ENCODE results near the gene GNAT1.

The GNAT1 gene

DNA sequence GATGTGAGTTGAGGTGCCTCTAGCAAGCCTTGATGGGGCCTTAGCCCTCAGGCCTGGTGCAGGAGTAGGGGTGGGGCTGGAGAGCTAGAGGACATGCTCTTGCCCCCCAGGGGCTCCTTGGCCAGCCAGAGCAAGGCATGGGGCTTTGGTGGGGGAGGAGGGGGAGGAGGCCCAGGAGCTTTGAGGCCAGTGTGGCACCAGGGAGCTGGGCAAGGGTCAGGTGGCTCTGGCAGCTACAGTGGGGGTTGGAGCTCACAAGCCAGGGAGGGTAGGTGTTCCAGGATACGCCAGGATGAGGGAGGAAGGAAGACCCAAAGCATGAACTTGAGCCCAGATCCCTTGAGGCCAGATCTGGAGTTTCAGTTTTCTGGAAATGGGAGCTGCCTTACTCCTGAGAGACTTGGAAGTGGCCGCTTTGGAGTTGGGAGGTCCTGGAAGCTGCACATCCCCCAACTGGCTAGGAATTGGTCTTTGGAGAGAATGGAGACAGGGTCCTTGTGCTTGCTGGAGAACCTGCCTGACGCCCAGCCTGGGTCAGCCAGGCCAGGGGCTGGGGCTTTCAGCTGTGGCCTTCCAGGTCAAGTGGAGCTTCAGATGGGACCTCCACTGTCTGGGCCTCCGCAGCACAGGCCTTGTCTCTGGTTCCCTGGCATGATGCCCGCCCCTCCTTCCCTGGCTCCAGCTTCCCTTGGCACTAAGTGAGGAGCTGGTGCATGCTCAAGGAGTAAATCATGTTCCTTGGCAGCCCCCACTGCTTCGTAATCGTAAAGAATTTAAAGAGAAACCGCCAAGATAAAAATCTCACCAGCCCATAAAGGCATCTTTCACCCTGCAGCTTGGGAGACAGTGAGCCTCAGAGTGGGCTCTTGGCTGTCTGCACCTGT lies 27.6 kb upstream of the GNAT1 start:
- DNase-seq (ENCODE audit: low spot score): no peak

- no peak for DNase-seq (ENCODE audit: low spot score)
Measured at GRCh38 chr3:50164481-50164880, 26.9 kb upstream of the GNAT1 start.

GRCh38 chr3:50164984-50165909 lies 26.2 kb upstream of the GNAT1 start:
- DNase-seq (ENCODE audit: low spot score): no peak

- DNase-seq (ENCODE audit: low spot score): no peak
Measured at GRCh38 chr3:50165910-50166538, 25.4 kb upstream of the GNAT1 start.

DNA sequence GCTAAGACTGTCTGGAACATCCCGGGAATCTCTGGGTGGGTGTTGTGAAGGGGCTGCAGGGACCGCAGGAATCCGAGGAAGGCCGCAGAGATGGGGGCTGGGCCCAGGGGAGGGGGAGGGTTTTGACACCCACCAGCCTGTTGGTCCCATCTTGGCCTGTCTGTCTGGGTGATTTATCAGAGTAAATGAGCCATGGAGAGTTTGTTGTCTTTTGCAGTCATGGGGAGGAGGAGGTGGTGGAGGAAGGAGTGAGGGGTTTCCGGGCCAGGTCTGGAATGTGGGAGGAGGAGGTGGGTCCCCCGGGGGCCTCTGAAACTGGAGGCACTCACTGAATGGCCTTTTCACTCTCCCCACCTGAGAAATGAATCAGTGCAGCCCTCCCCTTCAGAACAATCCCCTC lies 24.8 kb upstream of the GNAT1 start:
- no peak for DNase-seq (ENCODE audit: low spot score)

- DNase-seq (ENCODE audit: low spot score): no peak
Measured at GRCh38 chr3:50167069-50167840, 24.2 kb upstream of the GNAT1 start.

DNA sequence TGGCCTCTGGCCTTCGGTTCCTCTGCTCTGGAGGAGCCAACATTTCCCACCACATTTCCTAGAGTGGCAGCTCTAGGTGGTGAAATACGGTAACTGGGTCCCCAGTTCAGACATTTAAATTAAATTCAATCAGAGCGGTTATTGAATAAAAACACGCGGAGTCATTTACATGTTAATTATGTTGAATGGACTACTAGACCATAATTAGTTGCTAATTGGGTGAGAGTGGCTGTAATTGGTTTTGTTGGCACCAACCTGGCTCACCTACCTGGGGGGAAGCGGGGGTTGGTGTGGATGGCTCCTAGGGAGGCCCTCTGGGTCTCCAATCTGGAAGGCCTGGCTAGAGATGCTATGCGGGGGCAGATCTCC lies 23.6 kb upstream of the GNAT1 start:
- DNase-seq (ENCODE audit: low spot score): no peak

DNA sequence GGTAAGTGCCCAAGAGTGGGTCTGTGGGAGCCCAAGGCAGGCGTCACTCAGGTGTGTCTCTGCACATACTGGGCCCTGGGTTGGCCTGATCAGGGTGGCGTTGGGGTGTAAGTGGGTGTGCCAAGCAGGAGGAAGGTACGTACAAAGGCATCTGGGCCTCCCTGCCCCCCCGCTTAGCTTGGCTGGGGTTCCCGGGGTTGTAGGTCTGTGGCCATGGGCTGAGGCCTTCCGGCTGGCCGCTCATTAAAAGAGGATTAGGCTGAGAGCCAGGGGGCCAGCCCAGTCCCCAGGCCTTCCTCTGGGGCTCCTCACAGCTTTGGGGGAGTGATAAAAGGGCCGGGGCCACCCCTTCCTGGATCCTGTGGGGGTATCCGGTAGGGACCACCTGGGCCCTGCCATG lies 23.0 kb upstream of the GNAT1 start:
- DNase-seq (ENCODE audit: low spot score): no peak

GRCh38 chr3:50168791-50169190 lies 22.6 kb upstream of the GNAT1 start:
- no peak for DNase-seq (ENCODE audit: low spot score)

GRCh38 chr3:50169232-50169832 lies 22.1 kb upstream of the GNAT1 start:
- no peak for DNase-seq (ENCODE audit: low spot score)

GRCh38 chr3:50169858-50170257 lies 21.6 kb upstream of the GNAT1 start:
- no peak for DNase-seq (ENCODE audit: low spot score)

DNA sequence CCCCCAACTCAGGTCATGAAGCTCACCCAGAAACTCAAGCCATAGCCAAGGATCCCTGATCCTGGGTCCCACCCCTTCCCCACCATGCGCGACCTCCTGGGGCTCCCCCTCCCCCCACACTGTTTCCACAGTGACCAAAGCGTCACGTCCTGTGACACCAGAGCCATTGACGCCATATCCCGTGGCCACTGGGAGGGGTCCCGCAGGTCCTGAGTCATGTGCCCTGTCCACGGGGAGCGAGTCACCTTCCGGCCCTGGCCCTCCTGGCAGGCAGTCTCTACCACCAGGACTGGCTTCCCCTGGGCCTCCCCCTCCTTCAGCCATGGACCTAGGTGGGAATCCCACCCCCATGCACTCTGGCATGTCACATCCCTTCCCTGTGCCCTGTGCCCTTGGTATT lies 20.7 kb upstream of the GNAT1 start:
- DNase-seq (ENCODE audit: low spot score): no peak

DNA sequence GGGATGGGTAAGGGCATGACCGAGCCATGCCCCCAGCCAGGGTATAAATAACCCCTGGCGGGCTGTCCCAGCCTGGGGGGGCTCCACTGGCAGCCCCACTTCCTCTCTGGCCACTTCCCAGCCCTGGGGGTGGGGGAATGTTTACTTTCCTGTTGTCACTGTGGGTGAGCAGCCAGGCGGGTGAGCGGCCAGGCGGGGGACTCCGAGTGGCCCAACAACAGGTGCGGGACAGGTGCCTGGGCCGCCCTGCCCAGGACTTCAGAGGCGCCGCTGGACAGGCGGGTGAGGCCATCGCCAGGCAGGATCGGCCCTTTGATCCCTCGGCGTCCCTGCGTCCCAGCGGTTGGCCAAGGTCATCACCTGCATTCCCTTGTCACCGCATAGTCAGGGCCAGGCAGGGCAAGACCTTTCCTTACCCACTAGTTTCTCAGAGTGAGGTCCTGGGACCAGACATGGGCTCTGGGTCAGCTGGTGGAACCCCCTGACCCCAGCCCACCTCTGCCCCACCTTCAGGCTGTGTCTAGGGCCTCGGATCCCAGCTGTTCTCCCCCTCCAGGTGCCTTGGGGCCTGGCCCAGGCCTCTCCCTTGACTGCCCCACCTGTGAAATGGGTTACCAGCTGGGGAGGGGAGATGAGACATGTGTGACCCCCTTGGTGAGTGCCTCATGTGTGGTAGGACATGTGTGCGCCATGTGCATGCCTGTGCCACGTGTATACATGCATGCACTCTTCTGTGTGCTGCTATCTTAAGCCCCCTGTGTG lies 19.7 kb upstream of the GNAT1 start:
- no peak for DNase-seq (ENCODE audit: low spot score)

- no peak for DNase-seq (ENCODE audit: low spot score)
Measured at GRCh38 chr3:50172626-50173220, 18.7 kb upstream of the GNAT1 start.

- DNase-seq (ENCODE audit: low spot score): no peak
Measured at GRCh38 chr3:50173685-50174516, 17.5 kb upstream of the GNAT1 start.

DNA sequence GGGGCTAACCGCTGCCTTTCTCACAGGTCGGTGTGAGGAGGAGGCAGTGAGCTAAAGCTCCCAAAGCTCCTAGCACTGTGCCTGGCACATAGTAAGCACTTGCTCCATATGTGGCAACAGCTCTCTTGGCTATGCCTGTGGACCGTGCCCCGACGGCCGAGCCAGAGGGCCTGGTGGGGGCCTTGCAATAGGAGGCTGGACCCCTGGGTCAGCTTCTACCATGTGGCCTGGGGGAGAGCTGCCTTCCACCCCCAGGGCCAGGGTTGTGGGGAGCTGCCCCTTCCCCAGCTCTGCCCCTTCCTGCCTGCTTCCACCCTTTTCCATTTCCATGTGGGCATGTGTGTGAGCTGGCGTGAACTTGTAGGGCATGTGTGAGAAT lies 16.9 kb upstream of the GNAT1 start:
- no peak for DNase-seq (ENCODE audit: low spot score)

DNA sequence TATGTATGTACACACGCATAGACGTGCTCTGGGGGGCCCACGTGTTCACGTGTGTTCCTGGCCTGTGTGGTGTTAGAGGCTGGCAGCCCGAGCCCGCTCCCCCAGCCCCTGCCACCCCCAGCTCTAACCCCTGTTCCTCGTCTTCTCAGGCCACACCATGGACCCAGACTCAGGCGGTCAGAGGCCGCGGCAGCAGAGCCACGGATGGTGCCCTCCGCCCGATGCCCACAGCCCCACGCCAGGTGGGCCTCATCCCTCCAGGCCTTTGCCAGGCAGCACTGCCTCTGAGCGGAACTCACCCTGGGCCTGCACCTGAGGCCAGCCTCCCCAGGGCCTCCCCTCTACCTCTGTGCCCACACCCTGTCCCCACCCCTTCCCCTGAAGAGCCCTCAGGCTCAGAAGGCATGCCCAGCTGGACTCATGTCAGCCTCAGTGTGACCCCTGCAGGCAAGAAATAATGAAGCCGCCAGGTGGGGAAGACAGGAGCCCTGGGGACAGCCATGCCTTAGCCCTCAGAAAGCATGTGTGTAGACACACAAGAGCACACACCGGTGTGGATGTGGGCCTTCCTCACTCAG lies 16.4 kb upstream of the GNAT1 start:
- DNase-seq (ENCODE audit: low spot score): no peak

GRCh38 chr3:50177346-50177745 lies 14.1 kb upstream of the GNAT1 start:
- no peak for DNase-seq (ENCODE audit: low spot score)

DNA sequence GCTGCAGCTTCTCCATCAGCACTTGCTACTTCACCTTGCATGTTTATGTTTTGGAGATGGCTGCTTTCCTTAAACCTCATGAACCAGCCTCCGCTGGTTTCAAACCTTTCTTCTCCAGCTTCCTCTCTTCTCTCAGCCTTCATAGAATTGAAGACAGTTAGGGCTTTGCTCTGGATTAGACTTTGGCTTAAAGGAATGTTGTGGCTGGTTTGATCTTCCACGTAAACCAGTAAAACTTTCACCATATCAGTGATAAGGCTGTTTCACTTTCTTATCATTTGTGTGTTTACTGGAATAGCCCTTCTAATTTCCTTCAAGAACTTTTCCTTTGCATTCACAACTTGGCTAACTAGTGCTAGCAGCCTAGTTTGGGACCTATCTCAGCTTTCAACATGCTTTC lies 11.7 kb upstream of the GNAT1 start:
- no peak for DNase-seq (ENCODE audit: low spot score)
